Stimulated activated CD4-positive, alpha-beta T cell treated with anti-CD3 and anti-CD28 coated beads, Interleukin-12 subunit alpha, Interleukin-12 subunit beta, amount 100 ng/mL, for 4 hours (primary cell): ENCODE measurements around the gene SAMD4B.

ENCODE experiments used
- DNase-seq: peaks from one replicate; pipeline ENCODE4 v3.0.0-alpha.2; 2020

SAMD4B gene

GRCh38 chr19:39397360-39398296 lies 55.4 kb downstream of the SAMD4B start:
- DNase-seq, result peak; percentile 96

- peak; percentile 39 for DNase-seq
Observed at GRCh38 chr19:39398297-39398864, 56.2 kb downstream of the SAMD4B start.

- DNase-seq, result no peak
Observed at GRCh38 chr19:39399668-39400050, 57.4 kb downstream of the SAMD4B start.

DNA sequence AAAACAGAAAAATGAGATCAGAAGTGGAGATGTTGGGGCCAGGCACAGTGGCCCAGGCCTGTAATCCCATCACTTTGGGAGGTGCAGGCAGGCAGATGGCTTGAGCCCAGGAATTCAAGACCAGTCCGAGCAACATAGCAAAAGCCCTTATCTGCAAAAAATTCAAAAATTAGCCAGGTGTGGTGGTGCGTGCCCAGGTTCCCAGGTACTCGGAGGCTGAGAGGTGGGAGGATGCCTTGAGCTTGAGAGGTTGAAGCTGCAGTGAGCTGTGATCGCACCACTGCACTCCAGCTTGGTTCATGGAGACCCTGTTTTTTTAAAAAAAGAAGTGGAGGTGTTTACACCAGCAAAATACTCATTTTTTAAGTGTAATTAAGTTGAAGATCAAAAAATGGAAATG lies 57.8 kb downstream of the SAMD4B start:
- no peak for DNase-seq

GRCh38 chr19:39401070-39401548 lies 58.9 kb downstream of the SAMD4B start:
- no peak for DNase-seq

- DNase-seq, result peak; percentile 59
Observed at GRCh38 chr19:39401549-39402345, 59.5 kb downstream of the SAMD4B start.

DNA sequence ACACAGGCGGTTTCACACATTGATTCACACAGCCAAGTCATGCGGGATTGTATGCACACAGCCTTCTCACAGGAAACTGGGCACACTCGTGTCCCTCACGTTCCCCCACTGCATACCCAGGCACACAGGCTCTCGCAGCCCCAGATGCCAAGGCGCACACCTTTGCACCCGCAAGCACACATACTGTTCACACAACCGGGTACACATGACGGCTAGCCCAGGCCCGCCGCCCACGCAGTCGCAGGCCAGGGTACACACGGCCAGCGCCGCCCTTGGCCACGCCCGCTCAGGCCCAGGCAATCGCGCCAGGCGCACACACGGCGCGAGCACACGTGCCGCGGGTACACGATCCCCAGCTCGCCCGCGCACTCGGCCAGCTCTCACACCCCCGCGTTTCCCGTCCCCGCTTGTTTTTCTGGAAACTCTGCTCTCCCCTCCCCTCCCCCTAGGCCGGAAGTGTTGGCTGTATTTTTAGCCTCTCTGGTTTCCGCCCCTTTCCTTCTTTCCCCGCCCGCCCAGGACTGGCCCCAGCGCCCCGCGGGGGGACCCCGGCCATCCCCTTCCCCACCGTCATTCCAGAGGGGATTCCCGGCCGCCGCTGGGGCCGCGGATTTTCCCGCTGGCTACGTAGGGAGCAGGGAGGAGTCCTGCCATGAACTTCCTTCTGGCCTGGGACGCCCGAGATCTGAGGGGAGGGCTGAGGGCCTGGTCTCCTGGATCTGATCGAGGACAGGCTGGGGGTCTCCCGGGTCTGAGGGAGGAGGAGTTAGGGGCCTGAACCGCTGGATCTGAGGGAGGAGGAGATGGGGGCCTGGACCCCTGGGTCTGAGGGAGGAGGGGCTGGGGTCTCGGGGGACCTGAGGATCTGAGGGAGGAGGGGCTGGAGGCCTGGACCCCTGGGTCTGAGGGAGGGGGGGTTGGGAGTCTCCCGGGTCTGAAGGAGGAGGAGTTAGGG lies 60.4 kb downstream of the SAMD4B start:
- DNase-seq, result peak; percentile 83

- DNase-seq, result peak; percentile 92
Observed at GRCh38 chr19:39403331-39404312, 61.4 kb downstream of the SAMD4B start.

- DNase-seq, result no peak
Observed at GRCh38 chr19:39405261-39405957, 63.2 kb downstream of the SAMD4B start.

DNA sequence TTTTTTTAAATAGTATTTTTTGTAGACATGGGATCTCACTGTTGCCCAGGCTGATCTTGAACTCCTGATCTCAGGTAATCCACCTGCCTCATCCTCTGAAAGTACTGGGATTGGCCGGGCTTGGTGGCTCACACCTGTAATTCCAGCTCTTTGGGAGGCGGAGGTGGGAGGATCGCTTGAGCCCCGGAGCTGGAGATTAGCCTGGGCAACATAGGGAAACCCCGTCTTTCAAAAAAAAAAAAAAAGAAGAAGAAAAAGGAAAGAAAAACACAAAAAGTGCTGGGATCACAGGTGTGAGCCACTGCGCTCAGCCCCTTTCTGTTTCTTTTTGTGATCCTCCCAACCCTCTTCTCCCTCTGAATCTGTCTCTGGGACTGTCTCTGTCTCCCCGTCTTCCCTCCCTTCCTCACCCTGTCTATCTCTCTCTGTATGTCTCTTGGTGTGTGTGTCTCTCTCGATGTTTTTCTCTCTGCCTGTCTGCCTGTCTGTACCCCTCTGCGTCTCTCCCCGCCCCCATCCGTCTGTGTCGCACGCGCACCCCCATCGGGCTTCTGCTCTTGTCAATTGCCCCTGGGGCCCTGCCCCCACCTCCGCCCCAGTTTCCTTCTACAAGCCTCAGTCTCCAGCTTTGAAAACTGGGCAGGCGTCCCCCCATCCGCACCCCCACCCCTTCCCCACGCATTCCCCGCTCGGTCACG lies 63.9 kb downstream of the SAMD4B start:
- DNase-seq, result peak; percentile 83

GRCh38 chr19:39406656-39407409 lies 64.6 kb downstream of the SAMD4B start, which contains the start of gene ZFP36:
ZFP36 (plus strand) TSS chr19:39406847; CDS start chr19:39406905, 58 bp downstream.
- peak; percentile 87 for DNase-seq

- DNase-seq, result no peak
Observed at GRCh38 chr19:39407410-39407659, 65.1 kb downstream of the SAMD4B start.

- DNase-seq, result no peak
Observed at GRCh38 chr19:39407660-39408391, 65.6 kb downstream of the SAMD4B start.

GRCh38 chr19:39408392-39409207 lies 66.4 kb downstream of the SAMD4B start:
- DNase-seq, result no peak

DNA sequence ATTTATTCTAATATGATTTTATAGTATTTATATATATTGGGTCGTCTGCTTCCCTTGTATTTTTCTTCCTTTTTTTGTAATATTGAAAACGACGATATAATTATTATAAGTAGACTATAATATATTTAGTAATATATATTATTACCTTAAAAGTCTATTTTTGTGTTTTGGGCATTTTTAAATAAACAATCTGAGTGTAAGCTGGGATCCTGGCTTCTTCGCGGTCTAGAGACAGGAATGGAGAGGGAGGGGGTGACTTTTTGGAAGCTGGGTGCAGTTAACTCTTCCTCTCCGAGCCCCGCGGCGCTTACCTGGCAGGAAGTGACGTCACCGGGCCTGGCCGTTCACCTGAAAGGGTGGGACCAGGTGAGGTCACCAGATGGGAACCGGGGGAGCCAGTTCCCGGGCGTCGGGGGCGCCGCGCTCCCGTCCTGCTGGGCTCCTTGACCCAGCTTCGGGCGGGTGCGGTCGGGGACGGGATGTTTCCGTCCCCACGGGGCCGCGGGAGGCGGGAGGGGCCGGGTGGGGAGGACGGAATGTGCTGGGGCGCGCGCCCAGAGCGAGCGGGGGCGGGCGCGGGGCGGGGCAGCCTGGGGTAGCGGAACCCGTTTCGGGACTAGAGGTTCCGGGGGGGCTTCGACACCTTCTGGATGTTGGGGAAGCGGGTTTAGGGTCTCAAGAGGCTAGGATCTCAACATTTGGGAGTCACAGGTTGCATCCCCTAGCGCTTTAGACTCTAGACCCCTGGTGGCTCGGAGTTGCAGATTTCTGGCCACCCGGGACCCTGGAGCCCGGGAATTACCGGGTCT lies 67.2 kb downstream of the SAMD4B start:
- peak; percentile 74 for DNase-seq
